Calu3 (cell line): ENCODE results near the gene ZNF710. TPM values are rescaled to one million over a fixed set of nuclear protein-coding genes. Genes with fewer than 3 reads are reported as not detected.

Experiments used
- BruUV-seq: library from RNA; stranded (reverse); fragments of 400-500 nt; replicated peaks from 2 replicates; lab custom pipeline; 2021; lab: Mats Ljungman, UMichigan
- CTCF ChIA-PET: fragments of 300-600 bp; sonication (Branson Sonifier 250); formaldehyde crosslinking; loops from one replicate; lab custom pipeline; 2022; ENCODE audit warnings: antibody characterized with exemption; lab: Charles Lee
- DNase-seq: peaks from one replicate; pipeline ENCODE4 v3.0.0; 2022
- H3K27ac Mint-ChIP-seq: one replicate; pipeline ENCODE4 v1.8.0; 2022; ENCODE audit warnings: mixed read lengths; ENCODE audit not compliant: unreplicated experiment
- H3K27me3 Mint-ChIP-seq: one replicate; pipeline ENCODE4 v1.8.0; 2022; ENCODE audit warnings: mixed read lengths; ENCODE audit not compliant: unreplicated experiment
- H3K36me3 Mint-ChIP-seq: one replicate; pipeline ENCODE4 v1.8.0; 2022; ENCODE audit warnings: mild to moderate bottlenecking, moderate library complexity, mixed read lengths; ENCODE audit not compliant: insufficient read depth, unreplicated experiment
- H3K4me1 Mint-ChIP-seq: one replicate; pipeline ENCODE4 v1.8.0; 2022; ENCODE audit warnings: mild to moderate bottlenecking, low read depth, mixed read lengths; ENCODE audit not compliant: unreplicated experiment
- H3K4me3 Mint-ChIP-seq: one replicate; pipeline ENCODE4 v1.8.0; 2022; ENCODE audit warnings: mild to moderate bottlenecking, low read depth, moderate library complexity, mixed read lengths; ENCODE audit not compliant: unreplicated experiment
- H3K9me3 Mint-ChIP-seq: one replicate; pipeline ENCODE4 v1.8.0; 2022; ENCODE audit warnings: low read depth, mixed read lengths; ENCODE audit not compliant: unreplicated experiment
- intact Hi-C: fragments of 100-400 bp; cut with micrococcal nuclease; formaldehyde crosslinking; loops from one replicate; pipeline ENCODE4 v1.10.0; 2022; ENCODE audit not compliant: unreplicated experiment
- total RNA-seq: library from RNA; stranded (reverse); gene quantifications from 2 replicates; pipeline ENCODE4 v1.2.3, GENCODE V29; 2022
- TF ChIP-seq, protein P1 (sequence below): fragments of 200-600 bp; IDR thresholded peaks from one replicate; pipeline ENCODE4 v1.8.0; 2022; ENCODE audit warnings: antibody characterized with exemption; ENCODE audit not compliant: unreplicated experiment

The ZNF710 gene
- total RNA-seq, 1 experiment from 2014 or later = 15.4 TPM

DNA sequence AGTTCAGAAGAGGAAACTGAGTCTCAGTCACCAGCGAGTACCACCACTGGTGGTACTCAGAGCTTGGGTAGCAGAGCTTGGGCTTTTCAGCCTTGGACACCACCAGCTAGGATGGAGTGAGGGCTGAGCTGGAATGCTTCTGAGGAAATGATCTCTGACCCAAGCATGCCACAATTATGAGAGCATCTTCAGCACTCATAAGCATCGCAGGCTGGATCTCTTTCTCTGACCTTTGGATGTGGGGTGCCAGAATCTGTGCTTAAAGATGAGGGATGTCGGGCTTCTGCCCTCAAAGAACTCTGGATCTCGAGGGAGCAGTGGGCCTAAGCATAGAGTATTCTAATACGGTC lies 36.4 kb downstream of the ZNF710 start:
- CTCF ChIA-PET = no interaction called here
- H3K27ac Mint-ChIP-seq = no peak overlapping the region
- H3K27me3 Mint-ChIP-seq = no peaks in the 10 kb centered on the region
- H3K4me3 Mint-ChIP-seq = no peak overlapping the region
- H3K4me1 Mint-ChIP-seq = peaks cover 82% of the 10 kb centered on the region
- no TSS peak for BruUV-seq
- intact Hi-C loops = no loop called here
- H3K9me3 Mint-ChIP-seq = no peaks in the 10 kb centered on the region
- TF ChIP-seq, protein P1, sequence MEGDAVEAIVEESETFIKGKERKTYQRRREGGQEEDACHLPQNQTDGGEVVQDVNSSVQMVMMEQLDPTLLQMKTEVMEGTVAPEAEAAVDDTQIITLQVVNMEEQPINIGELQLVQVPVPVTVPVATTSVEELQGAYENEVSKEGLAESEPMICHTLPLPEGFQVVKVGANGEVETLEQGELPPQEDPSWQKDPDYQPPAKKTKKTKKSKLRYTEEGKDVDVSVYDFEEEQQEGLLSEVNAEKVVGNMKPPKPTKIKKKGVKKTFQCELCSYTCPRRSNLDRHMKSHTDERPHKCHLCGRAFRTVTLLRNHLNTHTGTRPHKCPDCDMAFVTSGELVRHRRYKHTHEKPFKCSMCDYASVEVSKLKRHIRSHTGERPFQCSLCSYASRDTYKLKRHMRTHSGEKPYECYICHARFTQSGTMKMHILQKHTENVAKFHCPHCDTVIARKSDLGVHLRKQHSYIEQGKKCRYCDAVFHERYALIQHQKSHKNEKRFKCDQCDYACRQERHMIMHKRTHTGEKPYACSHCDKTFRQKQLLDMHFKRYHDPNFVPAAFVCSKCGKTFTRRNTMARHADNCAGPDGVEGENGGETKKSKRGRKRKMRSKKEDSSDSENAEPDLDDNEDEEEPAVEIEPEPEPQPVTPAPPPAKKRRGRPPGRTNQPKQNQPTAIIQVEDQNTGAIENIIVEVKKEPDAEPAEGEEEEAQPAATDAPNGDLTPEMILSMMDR = no peak
- DNase-seq = no peak
- peaks cover 22% of the 10 kb centered on the region for H3K36me3 Mint-ChIP-seq

DNA sequence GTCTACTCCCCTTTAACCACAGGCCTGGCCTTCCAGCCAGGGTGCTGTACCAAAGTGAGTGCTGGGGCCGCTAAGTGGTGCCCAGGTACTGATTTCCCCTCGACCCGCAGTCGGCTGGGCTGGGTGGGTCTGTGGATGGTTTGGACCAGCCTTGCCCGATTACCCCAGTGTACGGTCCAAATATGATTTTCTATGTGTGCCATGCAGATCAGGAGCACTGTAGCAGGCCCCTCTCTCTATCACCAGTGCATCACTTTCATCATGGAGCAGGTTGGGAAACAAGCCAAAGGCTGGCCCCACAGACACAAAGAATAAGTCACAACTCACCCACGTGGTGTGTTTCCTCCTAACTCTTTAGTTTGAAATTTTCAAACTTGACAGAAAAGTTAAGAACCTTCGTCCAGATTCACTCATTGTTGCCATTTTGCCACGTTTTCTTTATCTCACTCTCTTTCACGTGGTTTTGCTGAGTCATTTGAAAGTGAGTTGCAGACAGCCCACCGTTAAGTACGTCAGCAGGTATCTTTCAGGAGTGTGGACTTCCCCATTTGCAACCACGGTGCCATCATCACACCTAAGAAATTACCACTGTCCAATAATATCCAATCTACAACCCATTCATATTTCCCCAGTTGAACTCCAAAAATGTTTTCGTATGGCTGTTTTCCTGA lies 37.0 kb downstream of the ZNF710 start:
- peaks cover 77% of the 10 kb centered on the region for H3K4me1 Mint-ChIP-seq
- intact Hi-C loops = no loop called here
- H3K36me3 Mint-ChIP-seq = peaks cover 22% of the 10 kb centered on the region
- DNase-seq = no peak
- TF ChIP-seq, protein P1 = no peak
- no peaks in the 10 kb centered on the region for H3K27me3 Mint-ChIP-seq
- BruUV-seq = no TSS peak
- no peaks in the 10 kb centered on the region for H3K9me3 Mint-ChIP-seq
- H3K4me3 Mint-ChIP-seq = no peak overlapping the region
- H3K27ac Mint-ChIP-seq = peak overlapping the region; percentile 32
- CTCF ChIA-PET = no interaction called here

DNA sequence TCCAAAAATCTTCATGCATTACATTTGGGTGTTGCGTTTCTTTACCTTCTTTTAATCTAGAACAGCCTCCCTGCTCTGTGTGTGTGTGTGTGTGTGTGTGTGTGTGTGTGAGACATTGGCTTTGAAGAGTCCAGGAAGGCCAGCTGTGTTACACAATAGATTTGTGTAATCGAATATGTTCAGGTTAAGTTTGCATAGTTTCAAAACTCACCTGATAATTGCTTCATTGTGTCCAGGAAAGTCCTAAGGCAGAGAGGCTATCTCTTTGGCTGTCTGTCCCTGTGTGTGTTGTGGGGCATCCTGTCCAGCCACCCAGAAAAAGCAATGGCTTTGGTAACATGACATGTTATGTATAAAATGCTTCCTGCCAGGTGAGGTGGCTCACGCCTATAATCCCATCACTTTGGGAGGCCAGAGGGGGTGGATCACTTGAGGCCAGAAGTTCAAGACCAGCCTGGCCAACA lies 37.5 kb downstream of the ZNF710 start:
- DNase-seq = peak; percentile 41
- Mint-ChIP-seq H3K27me3 (no peaks in the 10 kb centered on the region), H3K36me3 (peaks cover 22% of the 10 kb centered on the region), H3K4me1 (peaks cover 72% of the 10 kb centered on the region), H3K4me3 (no peak overlapping the region), H3K27ac (peak overlapping the region; percentile 32), H3K9me3 (no peaks in the 10 kb centered on the region)
- no TSS peak for BruUV-seq
- TF ChIP-seq, protein P1 = no peak
- CTCF ChIA-PET = no interaction called here
- intact Hi-C loops = no loop called here

DNA sequence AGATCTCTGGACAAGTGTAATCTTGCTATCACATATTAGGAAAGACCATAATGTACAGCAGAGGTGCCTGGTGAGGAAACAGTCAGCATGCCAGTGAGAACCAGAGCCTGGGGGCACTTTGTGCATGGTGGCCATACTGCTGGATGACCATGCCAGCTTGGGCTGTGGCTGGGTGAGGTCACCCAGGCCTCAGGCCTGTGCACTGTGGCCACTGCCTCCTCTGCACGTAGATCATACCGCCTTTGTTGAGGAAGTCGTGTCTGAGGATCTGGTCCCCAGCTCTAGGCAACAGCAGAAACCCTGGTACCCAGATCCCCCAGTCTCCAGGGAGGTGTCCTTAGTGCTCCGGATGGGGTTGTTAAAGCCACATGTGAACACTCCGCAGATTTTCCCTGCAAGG lies 38.9 kb downstream of the ZNF710 start:
- Mint-ChIP-seq H3K36me3 (peaks cover 17% of the 10 kb centered on the region), H3K27me3 (no peaks in the 10 kb centered on the region), H3K27ac (no peak overlapping the region), H3K9me3 (no peaks in the 10 kb centered on the region), H3K4me1 (peaks cover 61% of the 10 kb centered on the region), H3K4me3 (no peak overlapping the region)
- intact Hi-C loops = no loop called here
- DNase-seq = no peak
- TF ChIP-seq, protein P1 = no peak
- BruUV-seq = no TSS peak
- CTCF ChIA-PET = no interaction called here
